ENCODE measurements around the gene TMEM131.
"Not testable (repeated sequence)": the region's sequence is repeated elsewhere in the genome, so short reads cannot be mapped to it uniquely, and the experiment has no call there.

Gene TMEM131

GRCh38 chr2:97910403-97911205 is 85.1 kb downstream of the TMEM131 start:
- no peak for DNase-seq

DNA sequence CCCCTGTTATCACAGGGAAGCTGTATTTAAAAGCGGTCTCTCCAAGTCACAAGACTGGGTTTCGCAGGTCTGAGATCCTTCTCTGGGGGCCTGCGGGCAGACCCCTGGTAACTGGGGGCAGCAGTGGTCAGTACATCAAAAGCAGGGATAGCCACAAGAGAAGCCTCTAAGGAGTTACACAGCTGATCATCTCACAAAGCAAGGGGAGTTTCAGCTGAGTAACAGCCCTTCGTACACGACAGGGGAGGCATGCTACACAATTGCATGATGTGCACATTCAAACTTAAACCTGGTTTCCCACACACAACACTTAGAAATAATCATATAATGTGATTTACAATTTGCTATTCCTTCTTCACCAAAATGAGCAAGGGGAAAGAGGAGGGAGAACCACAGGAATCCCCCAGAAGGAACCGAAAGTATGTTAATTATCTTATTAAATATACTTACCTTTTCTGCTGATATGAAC is 87.5 kb downstream of the TMEM131 start:
- no peak for DNase-seq

DNA sequence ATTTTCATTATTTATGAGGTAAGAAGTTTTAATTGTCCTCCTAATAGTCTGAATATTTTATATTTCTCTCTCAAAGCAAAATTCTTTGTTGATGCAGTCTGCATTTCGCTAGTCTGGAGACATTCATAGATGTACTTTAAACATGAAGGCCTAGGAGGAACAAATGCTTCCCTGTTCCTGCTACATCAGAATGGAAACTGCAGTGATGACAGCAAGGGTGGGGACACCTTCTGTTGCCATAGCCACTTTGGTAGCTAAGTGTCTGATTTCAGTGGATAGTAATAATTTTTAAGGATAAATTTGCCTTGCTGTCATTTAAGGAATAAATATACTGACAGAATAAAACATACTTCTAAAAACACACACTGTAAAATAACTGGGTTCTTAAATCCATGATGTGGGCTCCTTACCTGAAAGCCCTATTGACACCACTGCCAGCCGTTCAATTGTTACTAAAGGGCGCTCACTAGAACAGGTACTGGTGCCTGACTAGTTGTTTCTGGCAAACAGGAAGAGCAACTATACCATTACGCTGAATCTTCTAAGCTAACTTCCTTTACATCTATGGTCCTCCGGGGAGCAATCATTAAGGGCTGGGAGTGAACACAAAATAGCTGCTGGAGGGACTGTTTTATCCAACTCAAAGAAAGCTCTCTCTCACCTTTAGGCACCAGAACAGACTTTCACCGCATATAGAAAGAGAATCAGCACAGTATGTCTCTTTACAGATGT is 88.2 kb downstream of the TMEM131 start:
- no peak for DNase-seq

DNA sequence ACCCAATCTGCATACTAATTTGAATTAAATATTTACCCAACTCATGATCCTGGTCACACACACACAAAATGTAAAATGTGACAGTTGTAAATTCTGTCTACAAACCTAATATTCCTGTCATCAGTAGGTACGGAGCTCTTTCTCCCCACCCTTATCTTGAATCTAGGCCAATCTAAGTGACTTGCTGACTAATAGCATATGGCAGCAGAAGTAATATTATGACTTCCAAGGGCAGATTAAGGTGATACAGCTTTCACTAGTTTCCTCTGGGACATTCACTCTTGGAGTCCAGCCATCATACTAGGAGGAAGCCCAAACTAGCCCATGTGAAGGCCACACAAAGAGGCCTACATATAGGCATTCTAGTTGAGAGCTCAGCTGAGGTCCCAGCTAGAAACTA is 89.4 kb downstream of the TMEM131 start:
- no peak for DNase-seq

- no peak for DNase-seq
These were observed 90.5 kb downstream of the TMEM131 start for GRCh38 chr2:97905294-97905693.

DNA sequence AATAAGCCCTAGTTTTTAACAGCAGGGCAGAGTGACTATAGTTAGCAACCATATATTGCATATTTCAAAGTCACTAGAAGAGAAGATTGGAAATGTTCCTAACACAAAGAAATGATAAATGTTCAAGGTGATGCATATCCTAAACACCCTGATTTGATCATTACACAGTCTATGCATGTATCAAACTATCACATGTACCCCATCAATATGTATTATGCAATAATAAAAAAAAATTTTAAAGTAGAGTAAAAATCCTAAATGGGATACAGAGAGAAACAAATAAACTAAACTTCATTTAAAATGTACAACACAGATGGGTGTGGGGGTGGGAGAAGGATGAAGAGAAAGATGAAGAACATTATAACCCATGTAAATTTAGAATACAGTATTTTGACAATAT is 93.9 kb downstream of the TMEM131 start:
- no peak for DNase-seq

GRCh38 chr2:97900806-97901205 is 94.9 kb downstream of the TMEM131 start:
- DNase-seq: no peak

- DNase-seq: not testable (repeated sequence)
These were observed 102.7 kb downstream of the TMEM131 start for GRCh38 chr2:97893042-97893441.

DNA sequence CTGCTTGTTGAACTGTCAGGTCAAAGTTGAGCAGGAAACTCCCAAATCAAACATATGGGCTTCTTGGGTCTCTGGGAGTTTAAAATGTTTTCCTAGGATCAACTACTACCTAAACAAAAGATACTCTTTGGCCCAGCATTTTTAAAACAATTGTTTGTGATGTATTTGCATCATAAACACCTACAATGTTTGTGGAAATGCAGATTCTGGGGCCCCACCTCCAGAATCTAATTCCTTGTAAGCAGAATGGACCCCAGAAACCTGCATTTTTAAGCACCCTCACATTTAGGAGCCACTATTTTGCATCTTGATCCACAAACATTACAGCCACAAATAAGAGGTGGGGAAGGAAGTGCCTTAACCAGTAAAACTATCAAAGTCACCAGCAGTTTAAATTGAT is 104.1 kb downstream of the TMEM131 start:
- no peak for DNase-seq

GRCh38 chr2:97889156-97889555 is 106.6 kb downstream of the TMEM131 start:
- DNase-seq: no peak

DNA sequence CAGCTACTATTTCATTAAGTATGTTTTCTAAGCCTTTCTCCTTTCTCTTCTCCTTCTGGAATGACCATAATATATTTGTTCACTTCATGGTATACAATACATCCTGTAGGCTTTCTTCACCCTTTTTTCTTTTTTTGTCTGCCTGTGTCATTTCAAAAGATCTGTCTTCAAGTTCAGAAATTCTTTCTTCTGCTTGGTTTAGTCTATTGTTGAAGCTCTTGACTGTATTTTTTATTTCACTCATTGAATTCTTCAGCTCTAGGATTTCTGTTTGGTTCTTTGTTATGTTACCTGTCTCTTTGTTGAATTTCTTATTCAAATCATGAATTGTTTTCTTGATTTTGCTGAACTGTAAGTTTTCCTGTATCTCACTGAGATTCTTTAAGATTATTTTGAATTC is 109.9 kb downstream of the TMEM131 start:
- no peak for DNase-seq

GRCh38 chr2:97880334-97880733 is 115.4 kb downstream of the TMEM131 start:
- DNase-seq: no peak

DNA sequence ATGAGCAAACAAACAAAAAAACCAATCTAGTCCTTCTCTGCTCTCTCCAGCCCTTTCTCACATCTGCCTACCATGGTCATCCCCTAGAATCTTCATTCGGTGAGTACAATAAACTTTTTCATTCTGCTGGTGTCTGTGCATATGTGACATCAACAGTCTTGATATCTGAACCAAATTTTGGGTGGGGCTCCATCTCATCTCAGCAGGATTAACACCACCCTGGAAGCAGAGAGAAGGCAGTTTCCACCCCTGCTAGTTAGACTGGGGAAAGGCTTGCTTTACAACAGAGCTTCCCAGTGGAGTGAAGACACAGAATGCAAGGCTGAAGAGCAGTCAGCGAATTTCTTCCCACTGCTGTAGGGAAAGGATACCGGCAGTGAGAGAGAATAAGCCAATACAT is 116.9 kb downstream of the TMEM131 start:
- no peak for DNase-seq

DNA sequence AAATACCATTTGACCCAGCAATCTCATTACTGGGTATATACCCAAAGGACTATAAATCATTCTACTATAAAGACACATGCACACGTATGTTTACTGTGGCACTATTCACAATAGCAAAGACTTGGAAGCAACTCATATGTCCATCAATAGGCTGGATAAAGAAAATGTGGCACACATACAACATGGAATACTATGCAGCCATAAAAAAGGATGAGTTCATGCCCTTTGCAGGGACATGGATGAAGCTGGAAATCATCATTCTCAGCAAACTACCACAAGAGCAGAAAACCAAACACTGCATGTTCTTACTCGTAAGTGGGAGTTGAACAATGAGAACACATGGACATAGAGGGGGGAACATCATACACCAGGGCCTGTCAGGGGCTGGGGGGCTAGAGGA is 117.4 kb downstream of the TMEM131 start:
- DNase-seq: not testable (repeated sequence)

DNA sequence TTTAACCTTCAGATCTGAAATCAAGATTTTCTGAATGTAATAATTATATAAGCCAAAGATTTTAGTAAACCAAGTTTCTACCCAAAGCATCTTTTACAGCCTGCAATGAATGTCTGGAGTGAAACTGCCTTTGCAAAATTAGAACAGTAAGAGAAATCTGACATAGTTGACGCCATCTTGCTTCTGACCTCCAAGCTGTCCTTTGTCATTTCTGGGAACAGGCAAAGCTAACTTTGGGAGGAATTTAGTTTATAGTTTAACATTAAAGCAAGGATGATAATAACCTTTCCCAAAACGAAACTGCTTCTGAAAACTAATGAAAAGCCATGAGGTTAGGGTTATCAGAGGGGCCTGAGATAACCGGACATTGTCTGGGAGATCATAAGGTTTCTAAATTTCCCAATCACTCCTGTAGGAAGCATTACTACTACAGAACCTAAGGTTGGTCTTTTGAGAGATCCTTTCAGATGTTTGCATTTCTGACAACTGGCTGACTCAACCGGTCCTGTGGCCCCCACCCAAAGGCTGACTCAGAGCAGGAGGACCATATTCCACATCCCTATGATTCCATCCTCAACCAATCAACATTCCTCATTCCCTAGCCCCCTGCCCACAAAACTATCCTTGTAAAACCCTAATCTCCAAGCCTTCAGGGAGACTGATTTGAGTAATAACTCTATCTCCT is 124.5 kb downstream of the TMEM131 start:
- DNase-seq: no peak

DNA sequence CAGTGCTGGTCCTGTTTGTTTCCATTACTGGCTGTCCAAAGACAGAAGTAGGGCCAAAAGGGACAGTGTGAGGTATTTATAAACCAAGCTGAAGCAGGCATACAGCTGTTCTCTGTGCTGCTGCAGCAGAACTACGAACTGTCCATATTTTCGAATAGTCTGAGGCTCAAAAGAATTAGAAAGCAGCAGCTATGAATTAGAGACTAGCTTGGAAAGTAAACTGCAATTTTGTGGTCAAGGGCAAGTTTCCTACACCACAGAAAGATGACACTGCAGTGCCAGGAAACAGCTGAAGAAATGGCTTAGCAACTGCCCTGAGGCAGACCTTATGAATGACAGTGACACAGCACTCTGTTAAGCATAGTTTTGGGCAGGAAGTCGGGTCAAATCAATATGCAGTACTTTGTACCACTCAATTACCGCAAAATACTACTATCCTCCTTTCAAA is 125.3 kb downstream of the TMEM131 start:
- DNase-seq: no peak

DNA sequence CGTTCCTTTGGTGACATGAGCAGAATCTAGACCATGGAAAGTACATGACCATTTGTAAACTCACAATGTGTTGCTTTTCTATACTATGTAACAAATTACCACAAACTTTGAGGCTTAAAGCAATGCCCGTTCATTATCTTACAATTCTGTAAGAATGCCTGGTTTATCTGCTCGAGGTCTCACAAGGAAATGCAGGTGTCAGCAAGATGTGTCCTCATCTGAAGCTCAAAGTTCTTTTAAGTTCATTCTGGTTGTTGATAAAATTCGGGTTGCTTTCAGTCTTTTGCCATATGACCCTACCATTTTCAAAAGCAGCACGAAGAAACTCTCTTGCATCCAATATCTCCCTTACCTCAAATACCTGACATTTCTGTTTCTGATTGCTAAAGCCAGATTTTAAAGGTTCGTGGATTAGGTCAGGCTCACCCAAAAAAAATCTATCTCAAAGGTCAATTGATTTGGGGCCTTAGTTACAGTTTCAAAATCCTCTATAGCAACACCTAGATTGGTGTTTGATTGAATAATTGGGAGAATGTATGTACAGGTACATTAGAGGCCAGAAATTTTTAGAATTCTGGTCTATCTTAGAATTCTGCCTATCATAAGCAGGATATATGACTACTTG is 125.9 kb downstream of the TMEM131 start:
- no peak for DNase-seq

- no peak for DNase-seq
These were observed 126.6 kb downstream of the TMEM131 start for GRCh38 chr2:97868986-97869721.

GRCh38 chr2:97863829-97864228 is 131.9 kb downstream of the TMEM131 start:
- no peak for DNase-seq

- no peak for DNase-seq
These were observed 134.6 kb downstream of the TMEM131 start for GRCh38 chr2:97861177-97861576.

DNA sequence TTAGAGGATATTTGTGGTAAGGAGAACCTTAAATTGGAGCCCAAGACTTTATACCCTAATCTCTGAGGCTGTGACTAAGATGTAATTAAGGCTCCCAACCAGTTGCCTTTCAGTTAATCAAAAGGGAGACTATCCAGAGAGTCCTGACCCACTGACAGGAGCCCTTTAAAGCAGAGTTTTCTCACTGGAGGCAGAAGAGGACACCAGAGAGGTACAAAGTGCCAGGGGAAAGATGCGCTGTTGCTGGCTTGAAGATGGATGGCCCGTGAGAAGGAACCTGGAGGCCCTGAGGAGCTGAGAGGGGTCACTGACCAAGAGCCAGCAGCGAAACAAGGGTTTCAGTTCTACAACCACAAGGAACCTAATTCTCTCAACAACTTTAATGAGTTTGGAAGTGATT is 137.3 kb downstream of the TMEM131 start:
- no peak for DNase-seq

DNA sequence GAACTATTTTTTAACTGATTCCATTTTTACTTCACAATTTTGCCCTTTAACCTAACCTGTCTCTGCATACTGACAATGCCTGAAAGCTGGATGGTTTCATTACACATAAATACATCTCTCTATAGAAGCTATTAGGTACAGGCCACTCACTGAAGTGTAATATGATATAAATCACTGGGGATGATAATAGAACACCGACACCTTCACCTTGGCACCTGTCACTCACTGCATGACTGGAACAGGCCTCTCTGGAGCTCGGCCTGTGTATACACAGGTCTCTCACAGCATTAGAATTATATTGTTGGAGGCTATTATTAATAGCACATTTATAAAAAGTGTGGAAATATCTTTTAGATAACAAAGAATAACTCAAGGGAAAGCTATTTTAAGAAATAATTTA is 138.2 kb downstream of the TMEM131 start:
- peak; percentile 30 for DNase-seq

Data from NCI-H1417 treated with DMSO at 0.1 percent for 48 hours (cell line).